K562 treated with DMSO at 1 percent for 12 hours (cell line): ENCODE measurements around the gene SLC35F2. TPM values are rescaled to one million over a fixed set of nuclear protein-coding genes. Genes with fewer than 3 reads are reported as not detected.

Source experiments
- total RNA-seq: library from RNA; unstranded; fragments of 300-600 nt; gene quantifications from 2 replicates; pipeline ENCODE4 v1.2.3, GENCODE V29; 2022; ENCODE audit not compliant: insufficient read depth

Gene SLC35F2, protein sequence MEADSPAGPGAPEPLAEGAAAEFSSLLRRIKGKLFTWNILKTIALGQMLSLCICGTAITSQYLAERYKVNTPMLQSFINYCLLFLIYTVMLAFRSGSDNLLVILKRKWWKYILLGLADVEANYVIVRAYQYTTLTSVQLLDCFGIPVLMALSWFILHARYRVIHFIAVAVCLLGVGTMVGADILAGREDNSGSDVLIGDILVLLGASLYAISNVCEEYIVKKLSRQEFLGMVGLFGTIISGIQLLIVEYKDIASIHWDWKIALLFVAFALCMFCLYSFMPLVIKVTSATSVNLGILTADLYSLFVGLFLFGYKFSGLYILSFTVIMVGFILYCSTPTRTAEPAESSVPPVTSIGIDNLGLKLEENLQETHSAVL
- total RNA-seq: 7.5 and 24.8 TPM in 2 replicates

DNA sequence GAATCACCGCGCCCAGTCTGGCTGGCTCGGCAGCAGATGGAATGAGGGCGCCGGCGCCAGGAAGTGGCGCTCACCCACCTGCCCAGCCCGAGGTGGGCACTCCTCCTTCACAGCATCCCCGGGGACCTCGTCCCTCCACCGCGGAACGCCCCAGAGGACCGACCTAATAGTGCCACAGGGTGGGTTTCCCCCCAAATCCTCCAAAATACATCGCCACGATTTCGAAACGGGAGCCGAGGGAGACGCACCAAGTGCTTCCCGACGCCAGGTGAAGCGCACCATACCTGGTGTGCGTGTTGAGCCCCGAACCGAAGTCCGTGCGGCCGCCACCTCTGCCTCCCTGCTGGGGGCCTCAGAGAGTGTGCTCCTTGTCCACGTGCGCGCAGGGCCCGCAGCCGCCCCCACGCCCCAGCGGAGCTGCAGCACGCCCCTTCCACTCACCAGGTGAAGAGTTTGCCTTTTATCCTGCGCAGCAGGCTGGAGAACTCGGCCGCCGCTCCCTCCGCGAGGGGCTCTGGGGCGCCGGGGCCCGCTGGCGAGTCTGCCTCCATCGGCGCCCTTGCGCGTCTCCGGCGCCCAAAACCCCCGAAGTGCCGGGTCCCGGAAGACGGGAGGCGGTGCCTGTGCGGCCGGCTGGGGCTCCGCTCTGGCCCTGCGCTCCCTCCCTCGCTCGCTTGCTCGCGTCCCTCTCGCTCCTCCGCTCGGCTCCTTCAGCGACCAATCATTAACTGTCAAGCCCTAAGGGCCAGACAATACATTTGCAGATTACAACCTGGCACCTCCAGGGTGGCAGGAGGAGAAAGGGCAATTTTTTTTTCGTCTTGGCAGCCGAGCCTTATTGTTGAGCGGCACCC lies at the start of gene SLC35F2:
SLC35F2 (minus strand) TSS at position 571 of the 854 bp plus-strand sequence; CDS start at position 551, 20 bp downstream.

Other genes with a start within 250 kb of the SLC35F2 start
- not detected in 2 replicates for gene SLN, start 146.7 kb downstream of the SLC35F2 start, total RNA-seq
- not detected in 2 replicates for gene RAB39A, start 69.7 kb upstream of the SLC35F2 start, total RNA-seq
- gene CUL5, start 150.1 kb upstream of the SLC35F2 start, total RNA-seq: 5.0 and 28.3 TPM in 2 replicates